GM19463 (cell line): ENCODE results near the gene TNS3.
A peak's percentile ranks its signal among the peaks of the same experiment; 100 is the strongest.

ENCODE experiments used
- ATAC-seq: cut with Tn5 transposase; IDR thresholded peaks from one replicate; pipeline ENCODE4 v1.9.1; 2021; ENCODE audit warnings: mild to moderate bottlenecking, moderate library complexity; ENCODE audit not compliant: unreplicated experiment

The TNS3 gene

DNA sequence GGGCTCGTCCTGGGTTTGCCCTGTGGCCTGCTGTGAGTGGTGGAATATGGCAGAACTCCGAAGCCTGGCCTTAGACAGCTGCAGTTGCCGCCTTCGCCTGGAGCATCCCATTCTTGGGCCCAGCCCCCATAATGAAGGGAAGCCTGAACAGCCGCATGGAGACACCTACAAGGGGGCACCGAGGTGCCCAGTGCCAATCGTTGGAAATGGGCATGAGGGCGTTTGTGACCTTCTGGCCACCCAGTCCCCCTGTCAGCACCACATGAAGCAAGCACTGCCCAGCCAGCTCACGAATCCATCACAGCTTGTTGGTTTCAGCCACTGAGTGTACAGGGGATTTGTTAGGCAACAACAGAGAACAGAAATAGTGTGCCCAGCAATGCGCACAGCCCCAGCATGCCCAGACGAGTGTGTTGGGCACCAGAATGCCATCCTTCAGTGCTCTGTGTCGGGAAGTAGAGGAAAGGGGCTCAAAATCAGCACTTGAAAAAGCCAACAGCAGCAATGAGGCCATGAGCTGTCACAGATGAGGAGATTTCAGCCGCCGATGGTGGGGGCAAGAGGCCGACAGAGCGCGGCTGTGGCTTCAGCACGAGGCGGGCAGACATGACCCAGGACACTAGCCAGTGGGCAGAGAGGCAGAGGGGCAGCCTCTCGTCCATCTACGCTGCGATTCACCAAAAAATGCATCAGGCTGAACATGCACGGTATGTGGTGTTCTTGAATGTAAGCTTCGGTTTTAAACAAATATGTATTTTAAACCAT lies 91.2 kb downstream of the TNS3 start:
- no peak for ATAC-seq

DNA sequence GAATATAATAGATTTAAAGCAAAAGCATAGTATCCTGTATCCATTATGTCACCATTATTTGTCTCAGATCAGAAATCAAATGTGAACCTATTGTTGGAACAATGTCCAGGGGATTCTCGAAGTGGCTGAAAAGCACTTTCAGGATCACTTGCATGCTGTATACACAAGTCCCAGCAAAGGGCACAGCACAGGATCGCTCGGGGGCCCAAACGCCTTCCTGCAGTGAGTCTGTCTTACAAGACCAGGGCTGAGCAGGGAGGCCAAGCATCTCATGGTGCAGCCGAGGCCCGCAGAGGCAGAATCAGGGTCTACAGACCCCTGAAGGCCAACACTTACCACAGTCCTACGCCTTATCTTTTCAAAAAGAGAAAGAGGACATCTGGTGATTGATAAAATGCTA lies 92.3 kb downstream of the TNS3 start:
- no peak for ATAC-seq

GRCh38 chr7:47488969-47489342 lies 93.0 kb downstream of the TNS3 start:
- ATAC-seq = no peak

GRCh38 chr7:47488201-47488968 lies 93.5 kb downstream of the TNS3 start:
- ATAC-seq = no peak

DNA sequence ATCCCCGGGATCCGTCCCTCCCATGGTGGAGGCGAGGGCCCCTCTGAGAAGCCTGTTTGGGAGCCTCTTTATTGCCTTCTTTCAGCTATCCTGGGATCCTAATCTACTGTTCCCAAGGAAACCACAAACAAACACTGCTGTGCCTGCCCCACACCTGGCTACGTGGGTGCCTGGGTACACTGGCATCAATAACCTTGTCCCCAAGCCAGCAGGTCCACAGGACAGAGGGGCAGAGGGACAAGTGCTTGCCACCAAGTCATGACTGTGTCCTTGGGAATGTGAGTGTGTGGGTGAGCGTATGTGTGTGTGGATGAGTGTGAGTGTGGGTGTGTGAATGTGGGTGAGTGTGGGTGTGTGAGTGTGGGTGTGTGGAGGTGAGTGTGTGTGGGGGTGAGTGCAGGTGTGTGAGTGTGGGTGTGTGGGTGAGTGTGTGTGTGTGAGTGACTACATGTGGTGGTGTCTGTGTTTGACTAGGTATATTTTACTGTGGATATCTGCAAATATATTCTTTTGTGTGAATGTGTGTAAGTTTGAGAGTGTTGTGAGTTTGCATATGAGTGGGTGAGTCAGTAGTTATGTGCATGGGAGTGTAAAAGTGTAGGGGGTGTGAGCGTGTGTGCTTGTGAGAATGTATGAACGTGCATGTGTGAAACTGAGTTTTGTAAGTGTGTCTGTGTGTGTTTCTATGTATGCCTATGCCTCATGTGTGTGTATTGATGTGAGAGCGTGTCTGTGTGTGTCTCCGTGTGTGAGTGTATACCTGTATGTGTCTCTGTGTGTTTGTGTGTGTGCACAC lies 96.1 kb downstream of the TNS3 start:
- no peak for ATAC-seq

DNA sequence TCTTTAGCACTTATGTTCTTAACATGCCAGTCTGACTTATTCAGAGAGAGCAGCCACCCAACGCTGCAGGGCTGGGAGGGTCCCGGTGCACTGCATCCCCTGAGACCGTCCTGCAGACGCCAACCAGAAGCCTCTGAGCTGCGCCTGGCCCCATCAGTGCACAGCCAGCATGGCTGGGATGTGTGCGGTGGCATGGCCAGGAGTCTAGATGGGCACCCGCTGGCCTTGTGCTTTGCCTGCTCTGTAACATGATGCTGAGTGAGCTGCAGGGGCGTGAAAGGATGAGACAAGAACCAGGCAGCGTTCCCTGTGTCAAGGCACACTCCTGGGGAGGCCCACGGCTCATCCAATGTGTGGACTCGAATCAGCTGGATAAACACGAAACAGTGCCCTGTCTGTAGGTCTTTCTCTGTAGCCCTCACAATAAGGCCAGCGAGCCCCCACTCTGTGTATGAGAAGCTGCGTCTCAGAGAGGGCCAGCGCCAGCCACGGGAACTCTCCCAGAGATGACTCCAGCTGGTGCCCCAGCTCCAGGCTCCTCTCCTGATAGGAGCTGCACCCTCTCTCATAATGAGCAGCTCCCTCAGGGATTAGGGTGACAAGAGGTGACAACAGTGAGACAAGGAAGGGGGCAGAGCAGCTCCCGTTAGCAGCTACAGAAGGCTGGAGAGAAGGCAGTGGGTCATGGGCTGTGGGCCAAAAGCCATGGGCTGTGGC lies 96.8 kb downstream of the TNS3 start:
- ATAC-seq = no peak

DNA sequence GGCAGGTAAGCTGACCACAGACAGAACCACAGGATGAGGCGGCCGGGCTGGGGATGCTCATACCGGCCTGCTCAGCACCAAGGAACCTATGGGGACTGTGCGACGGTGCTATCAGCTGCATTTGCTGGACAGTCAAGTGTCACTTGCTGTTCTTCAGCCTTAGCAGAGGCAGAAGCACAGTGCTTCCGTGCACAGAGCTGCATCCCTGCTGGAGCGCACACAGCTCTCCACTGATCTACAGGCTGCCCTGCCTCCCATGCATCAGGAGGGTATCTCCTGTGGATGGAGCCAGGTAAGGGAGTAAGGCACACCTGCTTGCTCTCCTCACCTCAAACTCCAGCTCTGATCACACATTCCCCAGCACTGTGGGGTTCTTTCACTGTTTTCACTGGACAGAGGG lies 97.5 kb downstream of the TNS3 start:
- no peak for ATAC-seq

GRCh38 chr7:47483604-47484273 lies 98.2 kb downstream of the TNS3 start:
- ATAC-seq = no peak

DNA sequence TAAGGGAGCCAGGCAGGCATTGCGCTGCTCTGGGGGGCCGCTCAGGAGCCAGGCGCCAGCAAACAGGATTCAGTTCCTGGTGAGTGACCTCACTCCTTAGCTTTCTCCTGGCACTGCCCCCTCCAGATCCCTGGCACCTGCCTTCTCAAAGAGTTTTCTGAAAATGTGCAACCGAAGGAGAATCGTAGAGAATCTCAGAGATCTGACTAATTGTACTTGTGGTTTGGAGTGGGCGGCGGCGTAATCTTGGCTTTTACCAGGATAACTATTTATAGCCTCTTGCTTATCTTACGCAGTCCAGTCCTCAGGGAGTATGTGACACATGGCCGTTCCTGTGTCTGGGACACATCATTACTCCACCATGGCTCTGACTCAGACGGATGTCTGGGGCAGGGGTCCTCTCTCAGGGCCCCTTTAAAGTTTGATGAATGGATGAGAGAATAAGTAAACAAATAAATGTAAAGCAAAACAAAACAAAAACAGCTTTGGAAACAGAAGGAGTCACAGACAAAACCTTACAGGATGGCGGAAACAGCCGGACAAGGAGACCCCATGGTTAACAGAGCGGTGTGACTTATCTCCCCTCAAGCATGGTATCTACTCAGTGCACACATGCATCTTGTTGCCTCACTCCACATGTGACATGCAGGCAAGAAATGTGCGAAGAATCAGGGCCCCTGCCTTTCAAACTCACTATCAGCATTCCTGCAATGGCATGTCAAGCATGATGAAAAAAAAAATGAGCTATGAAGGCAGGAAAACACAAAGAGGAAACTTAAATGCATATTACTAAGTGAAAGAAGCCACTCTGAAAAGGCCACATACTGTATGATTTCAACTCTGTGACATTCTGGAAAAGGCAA lies 99.7 kb downstream of the TNS3 start:
- peak; percentile 33 for ATAC-seq

DNA sequence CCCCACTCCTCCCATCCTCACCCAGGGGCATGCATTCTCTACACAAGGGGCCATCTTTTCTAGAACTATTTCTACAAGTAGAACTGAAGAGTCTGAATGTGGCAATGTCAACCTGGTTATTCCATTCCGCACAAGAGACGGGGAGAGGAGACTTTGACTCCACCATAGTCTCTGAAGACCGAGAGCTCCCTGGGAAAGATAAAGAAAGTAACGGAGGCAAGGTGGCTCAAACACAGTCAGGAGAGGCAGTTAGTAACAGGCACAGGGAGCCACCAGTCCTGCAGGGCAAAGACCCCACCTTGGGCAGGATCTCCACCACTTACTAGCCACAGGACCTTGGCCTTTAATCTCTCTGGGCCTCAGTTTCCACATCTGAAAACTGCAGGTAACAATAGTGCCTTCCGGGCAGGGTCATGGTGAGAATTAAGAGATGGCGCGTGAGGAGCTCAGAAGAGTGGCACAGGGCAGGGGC lies 100.3 kb downstream of the TNS3 start:
- ATAC-seq = no peak

DNA sequence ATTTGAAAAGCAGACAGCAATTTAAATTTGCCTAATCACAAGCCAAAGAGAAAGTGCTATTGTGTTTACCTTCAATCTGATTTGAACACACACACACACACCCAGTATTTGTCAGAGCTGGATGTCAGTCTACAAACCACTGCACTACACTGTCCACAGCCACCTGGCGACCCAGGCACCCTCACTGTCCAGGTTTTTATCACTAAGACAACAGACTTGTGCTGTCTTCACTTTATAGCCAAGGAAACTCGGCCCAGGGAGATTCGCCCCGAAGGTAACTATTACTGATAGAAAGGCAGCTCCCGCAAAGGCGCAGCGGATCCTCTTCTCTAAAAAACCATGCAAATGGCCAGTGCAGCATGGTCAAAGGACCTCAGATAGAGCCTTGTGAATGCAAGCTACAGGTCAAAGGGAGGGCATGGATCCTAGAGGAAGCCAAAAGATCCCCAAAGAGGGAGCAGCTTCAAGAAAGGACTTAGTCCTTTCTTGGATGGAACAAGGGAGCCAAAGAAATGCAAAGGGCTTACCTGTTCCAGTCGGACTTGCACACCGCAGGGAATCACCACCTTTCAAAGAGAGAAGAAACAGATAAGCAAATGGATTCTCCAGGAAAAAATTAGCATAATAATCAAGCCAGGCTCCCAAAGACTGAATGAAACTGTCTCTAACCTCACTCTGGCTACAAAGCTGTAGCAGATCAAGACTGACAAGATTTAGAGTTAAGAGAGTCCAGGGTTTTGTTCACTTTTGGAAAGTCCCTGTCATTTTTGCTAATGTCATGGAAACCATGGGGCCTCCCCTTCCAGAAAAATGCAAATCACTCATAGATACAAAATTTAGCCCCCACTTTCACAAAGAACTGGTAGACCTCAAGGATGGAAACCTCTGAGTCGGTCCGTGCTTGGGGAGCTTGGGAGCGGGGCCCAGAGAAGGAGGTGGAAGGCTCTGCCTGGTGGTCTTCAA lies 101.1 kb downstream of the TNS3 start:
- ATAC-seq = peak; percentile 51

DNA sequence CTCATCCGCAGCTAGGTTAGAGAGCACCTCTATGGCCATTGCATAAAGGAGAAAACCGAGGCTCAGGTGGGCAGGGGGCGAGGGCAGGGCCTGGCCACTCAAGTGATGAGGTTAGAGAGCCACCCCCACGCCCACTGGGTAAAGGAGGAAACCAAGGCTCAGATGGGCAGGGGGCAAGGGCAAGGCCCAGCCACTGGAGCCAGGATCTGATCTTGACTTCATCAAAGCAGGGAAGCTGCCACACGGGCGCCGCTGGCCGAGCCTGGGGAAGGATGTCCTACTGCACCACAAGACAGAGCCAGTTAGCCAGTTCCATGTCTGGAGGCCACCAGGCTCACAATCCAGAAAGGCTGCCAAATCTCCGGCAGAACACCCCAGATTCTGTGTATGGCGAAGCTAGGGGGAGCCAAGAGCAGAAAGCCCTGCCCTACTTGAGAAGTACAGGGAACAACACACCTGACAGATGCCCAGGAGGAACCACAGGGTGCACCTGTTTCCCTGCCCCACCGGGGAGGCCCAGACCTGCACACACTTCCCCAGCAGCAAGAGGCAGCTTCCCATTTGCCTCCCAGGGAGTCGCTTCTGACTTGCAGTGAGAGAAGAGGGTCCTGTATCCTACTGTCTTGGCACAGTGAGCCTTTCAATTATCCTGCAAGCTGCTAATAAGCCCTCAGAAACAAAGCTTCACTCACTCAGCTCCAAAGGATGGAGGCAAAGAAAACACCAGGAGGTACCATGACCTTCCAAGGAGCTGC lies 101.9 kb downstream of the TNS3 start:
- ATAC-seq = no peak

DNA sequence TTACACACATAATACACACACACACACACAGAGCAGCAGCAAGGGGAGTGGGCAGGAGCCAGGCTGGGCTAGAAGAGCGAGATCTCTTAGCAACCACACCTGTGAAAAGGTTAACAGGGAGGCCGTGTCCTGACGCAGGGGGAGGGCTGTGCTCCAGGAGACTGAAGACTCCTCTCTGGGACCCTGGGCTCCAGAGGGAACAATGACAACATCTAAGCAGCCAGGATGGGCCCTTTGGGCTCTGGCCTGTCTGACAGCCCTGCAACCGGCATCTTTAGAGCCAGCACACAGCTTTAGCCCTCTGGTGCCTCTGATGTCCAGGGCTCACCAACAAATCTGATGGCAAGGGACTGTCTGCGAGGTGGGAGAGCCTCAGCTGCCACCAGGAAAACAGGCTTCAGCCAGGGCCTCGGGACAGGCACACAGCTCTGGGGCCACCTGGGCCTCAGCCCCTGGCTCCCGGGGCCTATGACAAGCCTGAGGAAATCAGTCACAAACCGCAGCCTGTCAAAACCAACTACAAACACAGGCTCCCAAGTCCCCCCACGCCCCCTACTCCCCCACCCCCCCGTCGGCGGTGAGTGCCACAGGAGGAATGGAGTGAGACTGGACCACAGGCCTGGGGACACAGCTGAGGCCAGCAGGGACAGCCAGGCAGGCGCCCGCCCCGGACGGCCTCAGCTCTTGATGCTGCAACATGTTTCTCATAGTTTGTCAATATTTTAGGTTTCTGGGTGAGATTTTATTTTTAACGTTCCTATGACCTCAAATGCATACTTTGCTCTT lies 102.8 kb downstream of the TNS3 start:
- no peak for ATAC-seq

DNA sequence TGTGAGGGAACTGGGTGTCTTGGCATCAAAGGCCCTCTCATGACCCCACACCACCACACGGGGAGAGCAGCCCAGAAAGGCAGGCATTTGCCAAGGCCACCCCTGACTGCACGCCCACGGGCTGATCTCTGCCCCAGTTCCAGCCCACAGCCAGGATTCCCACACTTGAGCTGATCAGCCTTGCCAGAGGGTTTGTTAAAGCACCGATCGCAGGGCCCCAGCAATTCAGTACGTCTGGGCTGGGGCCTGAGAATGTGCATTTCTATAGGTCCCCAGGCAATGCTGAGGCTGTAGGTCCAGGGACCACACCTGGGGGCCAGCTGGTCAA lies 103.9 kb downstream of the TNS3 start:
- ATAC-seq = no peak

- ATAC-seq = no peak
Measured at GRCh38 chr7:47477191-47478016, 104.5 kb downstream of the TNS3 start.

GRCh38 chr7:47475880-47476227 lies 106.1 kb downstream of the TNS3 start:
- no peak for ATAC-seq
